Measurements from ENCODE around the gene MAP2K4. TPM values are rescaled to one million over a fixed set of nuclear protein-coding genes. Genes with fewer than 3 reads are reported as not detected.
"Not testable (repeated sequence)": the region's sequence is repeated elsewhere in the genome, so short reads cannot be mapped to it uniquely, and the experiment has no call there.

Gene MAP2K4
- polyA plus RNA-seq (2013, experiment 1 of 2): 27.8 TPM
- 28.3 TPM for polyA plus RNA-seq (2013, experiment 2 of 2)

DNA sequence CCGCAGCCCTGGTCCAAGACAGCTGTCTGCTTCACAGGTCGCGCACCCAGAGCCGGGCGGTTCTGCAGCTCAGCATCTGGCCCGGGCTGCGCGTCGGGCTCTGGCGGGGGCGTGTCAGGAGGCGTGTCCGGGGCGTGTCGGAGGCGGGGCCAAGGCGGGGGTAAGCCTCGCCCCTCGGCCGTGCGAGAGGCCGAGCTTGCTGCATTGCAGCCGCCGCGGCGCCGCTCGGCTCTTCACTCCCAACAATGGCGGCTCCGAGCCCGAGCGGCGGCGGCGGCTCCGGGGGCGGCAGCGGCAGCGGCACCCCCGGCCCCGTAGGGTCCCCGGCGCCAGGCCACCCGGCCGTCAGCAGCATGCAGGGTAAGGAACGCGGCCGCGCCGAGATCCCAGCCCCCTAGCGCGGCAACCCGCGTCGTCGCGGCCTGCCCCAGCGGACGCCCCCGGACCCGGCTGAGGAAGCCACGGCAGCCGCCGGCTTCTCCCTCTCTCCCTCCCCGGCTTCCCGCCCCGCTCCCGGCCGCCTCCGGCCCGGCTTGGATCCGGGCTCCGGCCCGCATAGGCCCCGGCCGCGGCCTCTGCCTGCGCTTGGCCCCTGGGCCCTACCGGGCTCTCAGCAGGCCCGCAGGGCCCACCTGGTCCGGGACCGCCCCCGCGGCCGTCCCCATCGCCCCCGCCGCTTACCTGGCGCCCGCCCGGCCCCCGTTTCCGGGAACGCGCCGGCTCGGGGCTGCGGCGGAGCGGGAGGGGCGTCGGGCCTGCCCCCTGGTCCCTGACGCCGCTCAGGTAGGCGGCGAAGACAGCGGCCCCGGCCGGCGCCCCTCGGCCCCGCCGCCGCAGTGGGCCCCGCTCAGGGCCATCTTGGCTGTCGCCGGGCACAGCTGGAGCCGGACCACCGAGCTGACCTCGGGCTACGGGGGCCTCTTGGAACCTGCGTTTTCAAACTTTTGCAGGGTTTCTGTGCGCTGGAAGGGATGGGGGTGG lies at the start of gene MAP2K4:
MAP2K4 (plus strand) TSS at position 236 of the 981 bp plus-strand sequence; CDS start at position 246, 10 bp downstream.
- H2AFZ ChIP-seq (ENCODE audit: low read length): peak within 1 kb of the TSS; percentile 92
- no CpG with 5 or more reads among the region's 123 CpGs for WGBS, 2 donors (ENCODE audit: extremely low coverage in 2 of 2, insufficient read length in 2 of 2, insufficient replicate concordance in 1 of 2)
- no peak within 1 kb of the TSS for H3K23ac ChIP-seq (ENCODE audit: low read depth, low read length, poor library complexity)
- peak within 1 kb of the TSS; percentile 97 for H3K9ac ChIP-seq (ENCODE audit: low read depth, low read length, poor library complexity)
- peak; percentile 88 for DNase-seq (ENCODE audit: low spot score)
- H2BK120ac ChIP-seq (ENCODE audit: low read depth, low read length): no peak within 1 kb of the TSS
- no peak within 1 kb of the TSS for H2AK5ac ChIP-seq (ENCODE audit: low read depth, low read length)
- peak within 1 kb of the TSS; percentile 98 for H3K18ac ChIP-seq (ENCODE audit: low read length)
- H3K4ac ChIP-seq (ENCODE audit: low read length): no peak within 1 kb of the TSS
- H3K79me1 ChIP-seq (ENCODE audit: low read depth, low read length): peaks cover 4% of the 10 kb centered on the region
- no peak within 1 kb of the TSS for H2BK15ac ChIP-seq (ENCODE audit: low read length)
- peak within 1 kb of the TSS; percentile 61 for H3K4me2 ChIP-seq (ENCODE audit: insufficient read depth, low read length, poor library complexity, severe bottlenecking)
- no peak within 1 kb of the TSS for H4K91ac ChIP-seq (ENCODE audit: low read depth, low read length, poor library complexity)
- H3K27me3 ChIP-seq (ENCODE audit: control insufficient read depth in 3 of 3, insufficient read depth in 3 of 3, low read depth in 1 of 3, low read length in 3 of 3): peaks cover 2 to 12% (median 10%) of the 10 kb centered on the region in 3 experiments
- no peak within 1 kb of the TSS for H4K8ac ChIP-seq (ENCODE audit: low read depth, low read length)
- H3K27ac ChIP-seq (replicated peaks; ENCODE audit: low read length): peak within 1 kb of the TSS; percentile 75
- H3K9me3 ChIP-seq (replicated peaks in 1 of 2; ENCODE audit: control insufficient read depth in 2 of 2, insufficient read depth in 1 of 2, low read depth in 1 of 2, low read length in 2 of 2): no peaks in the 10 kb centered on the region
- H2BK12ac ChIP-seq (ENCODE audit: low read length): no peak within 1 kb of the TSS
- H3K4me3 ChIP-seq (ENCODE audit: low read length in 2 of 2): peak within 1 kb of the TSS; percentile 66 to 95
- H3K36me3 ChIP-seq (replicated peaks in 1 of 2; ENCODE audit: control insufficient read depth in 2 of 2, insufficient read depth in 2 of 2, low read length in 2 of 2): no peaks in the 10 kb centered on the region
- peak within 1 kb of the TSS; percentile 92 for H3K14ac ChIP-seq (ENCODE audit: low read length)
- H2BK5ac ChIP-seq (ENCODE audit: low read length): peak within 1 kb of the TSS; percentile 59
- H3K4me1 ChIP-seq (ENCODE audit: control insufficient read depth in 2 of 2, insufficient read depth in 1 of 2, low read depth in 1 of 2, low read length in 2 of 2): peaks cover 3 to 9% of the 10 kb centered on the region in 2 donors

DNA sequence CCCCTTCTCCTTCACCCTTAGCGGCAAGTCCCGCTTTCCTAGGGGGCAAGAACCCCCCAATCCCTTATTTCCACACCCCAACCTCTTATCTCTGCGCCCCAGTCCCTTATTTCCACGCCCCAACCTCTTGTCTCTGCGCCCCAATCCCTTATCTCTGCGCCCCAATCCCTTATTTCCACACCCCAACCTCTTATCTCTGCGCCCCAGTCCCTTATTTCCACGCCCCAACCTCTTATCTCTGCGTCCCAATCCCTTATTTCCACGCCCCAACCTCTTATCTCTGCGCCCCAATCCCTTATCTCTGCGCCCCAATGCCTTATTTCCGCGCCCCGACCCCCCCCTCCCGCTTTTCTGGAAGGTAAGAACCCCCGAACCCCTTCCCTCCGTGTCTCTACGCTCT lies 47.9 kb upstream of the MAP2K4 start:
- not testable (repeated sequence) for H2BK12ac ChIP-seq (ENCODE audit: low read length); H3K9me3 ChIP-seq (replicated peaks in 1 of 2; ENCODE audit: control insufficient read depth in 2 of 2, insufficient read depth in 1 of 2, low read depth in 1 of 2, low read length in 2 of 2); H2AFZ ChIP-seq (ENCODE audit: low read length); H2BK5ac ChIP-seq (ENCODE audit: low read length); H3K4me2 ChIP-seq (ENCODE audit: insufficient read depth, low read length, poor library complexity, severe bottlenecking); DNase-seq (ENCODE audit: low spot score); H4K91ac ChIP-seq (ENCODE audit: low read depth, low read length, poor library complexity); H3K4me3 ChIP-seq (ENCODE audit: low read length in 2 of 2); H3K18ac ChIP-seq (ENCODE audit: low read length); H3K4me1 ChIP-seq (ENCODE audit: control insufficient read depth in 2 of 2, insufficient read depth in 1 of 2, low read depth in 1 of 2, low read length in 2 of 2); H3K9ac ChIP-seq (ENCODE audit: low read depth, low read length, poor library complexity); H2BK120ac ChIP-seq (ENCODE audit: low read depth, low read length); H4K8ac ChIP-seq (ENCODE audit: low read depth, low read length); H3K27me3 ChIP-seq (ENCODE audit: control insufficient read depth in 3 of 3, insufficient read depth in 3 of 3, low read depth in 1 of 3, low read length in 3 of 3); H3K79me1 ChIP-seq (ENCODE audit: low read depth, low read length); H2BK15ac ChIP-seq (ENCODE audit: low read length); H3K23ac ChIP-seq (ENCODE audit: low read depth, low read length, poor library complexity); H3K4ac ChIP-seq (ENCODE audit: low read length); H3K27ac ChIP-seq (replicated peaks; ENCODE audit: low read length); H2AK5ac ChIP-seq (ENCODE audit: low read depth, low read length); H3K14ac ChIP-seq (ENCODE audit: low read length)
- no CpG with 5 or more reads among the region's 19 CpGs for WGBS, 2 donors (ENCODE audit: extremely low coverage in 2 of 2, insufficient read length in 2 of 2, insufficient replicate concordance in 1 of 2)
- H3K36me3 ChIP-seq (replicated peaks in 1 of 2; ENCODE audit: control insufficient read depth in 2 of 2, insufficient read depth in 2 of 2, low read length in 2 of 2): peaks cover 4 to 10% of the 10 kb centered on the region in 2 donors

DNA sequence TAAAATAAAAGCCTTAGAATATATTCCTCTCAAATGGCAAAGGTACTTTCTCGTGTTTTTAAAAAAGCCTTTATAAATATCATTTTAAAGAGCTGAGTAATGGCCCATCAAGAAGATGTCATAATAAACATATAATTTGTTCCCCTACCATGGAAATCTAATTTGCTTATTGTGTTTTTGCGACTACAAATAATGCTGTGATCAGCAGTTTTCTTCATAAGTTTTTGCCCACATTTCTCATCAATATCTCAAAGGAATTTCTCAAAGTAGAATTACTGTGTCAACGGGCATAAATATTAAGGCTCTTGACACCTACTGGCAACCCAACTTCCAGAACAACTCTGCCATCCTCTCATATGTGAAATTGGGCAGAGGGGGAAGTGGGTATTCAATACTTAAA lies 40.9 kb upstream of the MAP2K4 start:
- H4K91ac ChIP-seq (ENCODE audit: low read depth, low read length, poor library complexity): no peak overlapping the region
- no peak overlapping the region for H2BK120ac ChIP-seq (ENCODE audit: low read depth, low read length)
- H2AK5ac ChIP-seq (ENCODE audit: low read depth, low read length): no peak overlapping the region
- DNase-seq (ENCODE audit: low spot score): no peak
- no peak overlapping the region for H4K8ac ChIP-seq (ENCODE audit: low read depth, low read length)
- H2AFZ ChIP-seq (ENCODE audit: low read length): no peak overlapping the region
- peaks cover 0 to 4% of the 10 kb centered on the region in 2 donors for H3K9me3 ChIP-seq (replicated peaks in 1 of 2; ENCODE audit: control insufficient read depth in 2 of 2, insufficient read depth in 1 of 2, low read depth in 1 of 2, low read length in 2 of 2)
- peaks cover 5 to 56% of the 10 kb centered on the region in 2 donors for H3K36me3 ChIP-seq (replicated peaks in 1 of 2; ENCODE audit: control insufficient read depth in 2 of 2, insufficient read depth in 2 of 2, low read length in 2 of 2)
- H2BK5ac ChIP-seq (ENCODE audit: low read length): no peak overlapping the region
- H2BK12ac ChIP-seq (ENCODE audit: low read length): no peak overlapping the region
- WGBS, 2 donors (ENCODE audit: extremely low coverage in 2 of 2, insufficient read length in 2 of 2, insufficient replicate concordance in 1 of 2): no CpG with 5 or more reads among the region's 3 CpGs
- no peak overlapping the region for H3K27ac ChIP-seq (replicated peaks; ENCODE audit: low read length)
- no peak overlapping the region for H3K9ac ChIP-seq (ENCODE audit: low read depth, low read length, poor library complexity)
- H3K27me3 ChIP-seq (ENCODE audit: control insufficient read depth in 3 of 3, insufficient read depth in 3 of 3, low read depth in 1 of 3, low read length in 3 of 3): no peaks in the 10 kb centered on the region
- no peak overlapping the region for H3K14ac ChIP-seq (ENCODE audit: low read length)
- H3K4me1 ChIP-seq (ENCODE audit: control insufficient read depth in 2 of 2, insufficient read depth in 1 of 2, low read depth in 1 of 2, low read length in 2 of 2): no peaks in the 10 kb centered on the region
- no peak overlapping the region for H3K4me3 ChIP-seq (ENCODE audit: low read length in 2 of 2)
- H3K4ac ChIP-seq (ENCODE audit: low read length): no peak overlapping the region
- H3K79me1 ChIP-seq (ENCODE audit: low read depth, low read length): no peaks in the 10 kb centered on the region
- H2BK15ac ChIP-seq (ENCODE audit: low read length): no peak overlapping the region
- no peak overlapping the region for H3K23ac ChIP-seq (ENCODE audit: low read depth, low read length, poor library complexity)
- no peak overlapping the region for H3K4me2 ChIP-seq (ENCODE audit: insufficient read depth, low read length, poor library complexity, severe bottlenecking)
- no peak overlapping the region for H3K18ac ChIP-seq (ENCODE audit: low read length)

DNA sequence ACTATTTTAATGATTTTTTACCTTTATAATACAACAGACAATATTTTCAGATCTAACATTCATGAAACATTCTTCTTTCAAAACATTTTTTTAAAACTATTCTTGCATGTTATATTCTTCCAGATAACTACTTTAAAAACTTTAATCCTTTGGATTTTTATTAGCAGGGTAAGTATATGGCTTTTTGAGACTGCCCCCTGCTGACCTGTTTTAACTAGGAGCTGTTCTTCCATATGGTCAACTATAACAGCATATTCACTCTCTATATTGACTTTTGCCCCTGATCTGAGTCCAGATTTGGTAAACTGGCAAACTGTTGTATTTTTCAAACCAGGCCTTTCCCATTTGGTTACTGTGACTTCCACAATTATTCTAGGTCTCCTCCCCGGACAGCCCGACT lies 39.9 kb upstream of the MAP2K4 start:
- Histone ChIP-seq H3K23ac (ENCODE audit: low read depth, low read length, poor library complexity) (no peak overlapping the region), H3K4me1 (ENCODE audit: control insufficient read depth in 2 of 2, insufficient read depth in 1 of 2, low read depth in 1 of 2, low read length in 2 of 2) (no peaks in the 10 kb centered on the region), H3K18ac (ENCODE audit: low read length) (no peak overlapping the region), H3K27ac (replicated peaks; ENCODE audit: low read length) (no peak overlapping the region), H3K79me1 (ENCODE audit: low read depth, low read length) (no peaks in the 10 kb centered on the region), H3K36me3 (replicated peaks in 1 of 2; ENCODE audit: control insufficient read depth in 2 of 2, insufficient read depth in 2 of 2, low read length in 2 of 2) (peaks cover 5 to 56% of the 10 kb centered on the region in 2 donors), H3K4me2 (ENCODE audit: insufficient read depth, low read length, poor library complexity, severe bottlenecking) (no peak overlapping the region), H2AFZ (ENCODE audit: low read length) (no peak overlapping the region), H2AK5ac (ENCODE audit: low read depth, low read length) (no peak overlapping the region), H4K8ac (ENCODE audit: low read depth, low read length) (no peak overlapping the region), H4K91ac (ENCODE audit: low read depth, low read length, poor library complexity) (no peak overlapping the region), H3K4ac (ENCODE audit: low read length) (no peak overlapping the region), H2BK120ac (ENCODE audit: low read depth, low read length) (no peak overlapping the region), H3K27me3 (ENCODE audit: control insufficient read depth in 3 of 3, insufficient read depth in 3 of 3, low read depth in 1 of 3, low read length in 3 of 3) (no peaks in the 10 kb centered on the region), H2BK15ac (ENCODE audit: low read length) (no peak overlapping the region), H3K14ac (ENCODE audit: low read length) (no peak overlapping the region), H3K9ac (ENCODE audit: low read depth, low read length, poor library complexity) (no peak overlapping the region), H3K4me3 (ENCODE audit: low read length in 2 of 2) (no peak overlapping the region), H3K9me3 (replicated peaks in 1 of 2; ENCODE audit: control insufficient read depth in 2 of 2, insufficient read depth in 1 of 2, low read depth in 1 of 2, low read length in 2 of 2) (peaks cover 0 to 4% of the 10 kb centered on the region in 2 donors), H2BK12ac (ENCODE audit: low read length) (no peak overlapping the region), H2BK5ac (ENCODE audit: low read length) (no peak overlapping the region)
- no peak for DNase-seq (ENCODE audit: low spot score)
- WGBS, 2 donors (ENCODE audit: extremely low coverage in 2 of 2, insufficient read length in 2 of 2, insufficient replicate concordance in 1 of 2): no CpG with 5 or more reads among the region's 2 CpGs
